SH-SY5Y (cell line): ENCODE results near the gene UBE2G1.

Experiments
- GATA2 ChIP-seq: IDR thresholded peaks from 2 replicates; pipeline ENCODE4 v1.6.1; 2011; ENCODE audit warnings: mild to moderate bottlenecking, low read depth, low read length
- GATA3 ChIP-seq: IDR thresholded peaks from 2 replicates; pipeline ENCODE4 v1.6.1; 2011; ENCODE audit warnings: low read depth, mild to moderate bottlenecking, low read length, moderate library complexity

The UBE2G1 gene

GRCh38 chr17:4326112-4326511, 40.4 kb downstream of the UBE2G1 start:
- TF ChIP-seq GATA2 = no peak
- TF ChIP-seq GATA3 = no peak

GRCh38 chr17:4324463-4324862, 42.0 kb downstream of the UBE2G1 start:
- TF ChIP-seq GATA2 (no peak), GATA3 (no peak)

- no peak for TF ChIP-seq GATA2
- TF ChIP-seq GATA3 = no peak
Observed at GRCh38 chr17:4319221-4319620, 47.3 kb downstream of the UBE2G1 start.

GRCh38 chr17:4318596-4318995, 47.9 kb downstream of the UBE2G1 start:
- no peak for TF ChIP-seq GATA3
- no peak for TF ChIP-seq GATA2

GRCh38 chr17:4318186-4318585, 48.3 kb downstream of the UBE2G1 start:
- no peak for TF ChIP-seq GATA2
- TF ChIP-seq GATA3 = no peak

- no peak for TF ChIP-seq GATA2
- no peak for TF ChIP-seq GATA3
Observed at GRCh38 chr17:4317610-4318009, 48.9 kb downstream of the UBE2G1 start.

GRCh38 chr17:4316648-4317047, 49.8 kb downstream of the UBE2G1 start:
- TF ChIP-seq GATA2 = no peak
- no peak for TF ChIP-seq GATA3

- TF ChIP-seq GATA3 (no peak), GATA2 (no peak)
Observed at GRCh38 chr17:4314618-4315017, 51.9 kb downstream of the UBE2G1 start.

GRCh38 chr17:4314179-4314578, 52.3 kb downstream of the UBE2G1 start:
- TF ChIP-seq GATA3 = no peak
- no peak for TF ChIP-seq GATA2

- no peak for TF ChIP-seq GATA3
- no peak for TF ChIP-seq GATA2
Observed at GRCh38 chr17:4313221-4314114, 53.0 kb downstream of the UBE2G1 start.

GRCh38 chr17:4310354-4311060, 56.0 kb downstream of the UBE2G1 start:
- TF ChIP-seq GATA3 (no peak), GATA2 (no peak)

- no peak for TF ChIP-seq GATA3
- TF ChIP-seq GATA2 = no peak
Observed at GRCh38 chr17:4309897-4310296, 56.6 kb downstream of the UBE2G1 start.

GRCh38 chr17:4307179-4307930, 59.1 kb downstream of the UBE2G1 start:
- no peak for TF ChIP-seq GATA2
- no peak for TF ChIP-seq GATA3

- TF ChIP-seq GATA3 = no peak
- TF ChIP-seq GATA2 = no peak
Observed at GRCh38 chr17:4305224-4305623, 61.3 kb downstream of the UBE2G1 start.
